NCI-H2196 treated with DMSO at 0.1 percent for 48 hours (cell line): ENCODE measurements around the gene ATP2B2.

Experiments
- DNase-seq: peaks from one replicate; lab custom pipeline; 2025; ENCODE audit not compliant: unreplicated experiment; lab: John Stamatoyannopoulos, UW

The ATP2B2 gene

DNA sequence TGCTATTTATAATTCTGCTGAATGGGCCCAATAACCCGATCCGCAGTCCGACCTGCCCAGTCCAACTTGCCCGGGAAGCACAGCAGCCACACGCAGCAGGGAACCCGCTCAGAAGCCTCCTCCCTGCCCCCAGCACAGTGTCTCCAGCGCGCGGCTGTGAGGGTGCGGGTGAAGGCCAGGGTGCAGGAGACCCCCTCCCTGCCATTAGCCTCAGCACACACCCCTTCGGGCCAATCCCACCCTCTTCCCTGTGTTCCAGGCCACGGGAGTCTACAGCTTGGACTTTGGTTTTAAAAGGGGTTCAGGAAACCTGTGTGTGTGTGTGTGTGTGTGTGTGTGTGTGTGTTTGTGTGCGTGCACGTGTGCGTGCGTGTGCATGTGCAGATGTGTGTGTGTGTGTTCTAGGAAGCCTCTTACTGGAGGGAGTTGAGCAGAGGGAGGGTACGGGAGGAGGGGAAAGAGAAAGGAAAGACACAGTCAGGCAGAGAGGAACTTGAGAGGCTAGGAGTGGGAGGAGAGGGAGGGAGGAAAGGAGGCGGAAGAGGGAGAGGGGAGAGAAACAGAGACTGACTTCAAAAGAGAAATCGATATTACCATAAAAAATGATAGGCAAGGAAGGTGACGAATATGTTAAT lies 34.2 kb downstream of the ATP2B2 start:
- DNase-seq = no peak

DNA sequence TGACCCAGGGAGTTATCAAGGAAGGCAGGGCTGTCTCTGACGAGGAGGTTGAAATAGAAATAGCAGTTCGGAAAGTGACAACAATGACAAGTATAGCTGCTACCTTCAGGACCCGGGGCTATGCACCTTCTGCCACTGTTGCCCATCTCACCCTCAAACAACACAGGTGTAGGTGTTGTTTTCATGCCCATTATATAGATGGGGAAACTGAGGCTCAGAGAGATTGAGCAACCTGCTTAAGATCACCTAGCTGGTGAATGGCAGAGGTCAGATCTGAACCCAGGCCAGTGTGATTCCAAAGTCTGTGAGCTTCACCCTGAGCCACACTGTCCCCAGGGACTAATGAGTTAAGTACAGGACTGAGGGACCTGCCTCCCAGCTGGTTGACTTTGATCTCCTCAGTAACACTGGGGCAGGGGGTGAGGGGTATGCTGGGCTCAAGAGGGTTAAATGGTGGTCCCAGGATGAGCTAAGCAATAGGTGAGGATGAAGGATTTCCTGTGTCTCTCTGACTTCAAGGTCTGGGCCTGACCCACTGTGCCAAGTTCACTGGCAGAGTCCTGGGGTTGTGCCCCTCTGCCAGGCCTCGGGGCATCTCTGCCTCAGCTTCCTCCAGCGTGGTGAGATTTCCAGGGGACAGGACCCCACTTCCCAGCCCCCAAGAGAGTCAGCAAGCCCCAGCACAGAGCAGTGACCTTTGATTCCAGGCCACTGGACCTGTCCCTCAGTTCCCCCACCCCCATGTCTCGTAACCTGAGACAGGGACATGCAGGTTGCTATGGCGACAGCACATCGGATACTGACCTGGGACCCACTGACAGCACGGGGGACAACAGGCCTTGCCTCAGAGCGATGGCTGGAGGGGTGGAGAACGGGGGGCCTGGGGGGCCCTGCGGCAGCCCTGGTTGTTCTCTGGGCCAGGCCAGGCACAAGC lies 35.0 kb downstream of the ATP2B2 start:
- no peak for DNase-seq

DNA sequence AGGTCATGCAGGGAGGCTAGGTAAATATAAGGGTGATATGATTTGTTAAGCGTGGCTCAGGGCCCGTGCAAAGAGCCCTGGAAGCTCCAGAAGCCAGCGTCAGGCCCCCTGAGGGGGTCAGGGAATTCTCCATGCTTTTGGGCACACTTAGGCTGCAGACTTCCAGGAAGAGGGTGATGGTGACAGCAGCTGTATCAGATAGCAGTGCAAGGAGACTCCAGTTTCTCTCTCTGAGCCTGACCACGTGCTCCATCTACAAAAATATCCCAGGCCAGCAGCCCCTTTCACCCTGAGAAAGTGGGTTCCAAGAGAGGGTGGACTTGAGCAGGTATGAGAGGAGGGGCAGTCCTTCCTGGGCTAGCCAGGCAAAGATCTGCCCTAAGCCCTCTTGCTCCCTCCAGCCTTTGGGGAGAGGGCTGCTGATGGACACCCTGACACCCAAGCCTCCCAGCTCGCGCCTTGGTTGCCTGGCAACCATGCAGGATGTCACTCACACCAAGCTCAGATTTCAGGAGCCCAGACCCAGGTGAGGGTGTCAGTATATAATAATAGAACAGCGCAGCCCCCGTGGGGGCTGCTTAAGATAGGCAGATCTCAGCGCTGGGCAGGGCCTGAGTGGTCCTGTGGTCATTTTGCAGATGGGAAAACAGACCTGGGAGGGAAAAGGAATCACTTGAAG lies 35.8 kb downstream of the ATP2B2 start:
- DNase-seq = no peak

DNA sequence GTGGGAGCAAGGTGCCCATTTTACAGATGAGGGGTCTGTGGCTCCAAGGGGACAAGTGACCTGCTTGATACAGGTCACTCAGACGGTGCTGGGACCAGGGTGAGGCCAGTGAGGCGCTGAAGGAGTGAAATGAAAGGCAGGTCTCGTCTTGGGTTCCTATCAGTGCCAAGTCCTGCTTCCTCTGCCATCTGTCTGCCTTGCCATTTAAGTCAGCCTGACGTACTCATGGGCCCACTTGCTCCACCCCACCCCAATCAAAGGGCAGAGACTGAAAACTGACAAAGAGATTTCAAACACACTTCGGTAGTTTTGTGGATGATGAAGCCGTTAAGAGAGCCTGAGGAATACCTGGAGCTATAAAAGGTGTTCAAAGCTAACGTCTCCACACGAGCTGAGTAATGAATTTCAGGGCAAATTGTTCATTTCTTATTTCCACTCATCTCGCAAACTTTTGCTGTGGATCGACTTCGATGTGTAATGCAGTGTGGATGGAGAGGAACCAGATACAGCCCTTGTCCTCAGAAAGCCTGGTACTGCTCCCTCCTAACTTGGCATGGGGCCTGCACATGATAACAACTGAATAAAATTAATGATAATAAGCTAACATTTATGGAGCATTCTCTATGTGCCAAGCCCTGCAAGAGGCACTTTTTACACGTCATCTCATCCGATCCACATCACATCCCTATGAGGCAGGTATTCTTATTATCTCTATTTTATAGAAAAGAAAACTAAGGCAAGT lies 36.6 kb downstream of the ATP2B2 start:
- no peak for DNase-seq

DNA sequence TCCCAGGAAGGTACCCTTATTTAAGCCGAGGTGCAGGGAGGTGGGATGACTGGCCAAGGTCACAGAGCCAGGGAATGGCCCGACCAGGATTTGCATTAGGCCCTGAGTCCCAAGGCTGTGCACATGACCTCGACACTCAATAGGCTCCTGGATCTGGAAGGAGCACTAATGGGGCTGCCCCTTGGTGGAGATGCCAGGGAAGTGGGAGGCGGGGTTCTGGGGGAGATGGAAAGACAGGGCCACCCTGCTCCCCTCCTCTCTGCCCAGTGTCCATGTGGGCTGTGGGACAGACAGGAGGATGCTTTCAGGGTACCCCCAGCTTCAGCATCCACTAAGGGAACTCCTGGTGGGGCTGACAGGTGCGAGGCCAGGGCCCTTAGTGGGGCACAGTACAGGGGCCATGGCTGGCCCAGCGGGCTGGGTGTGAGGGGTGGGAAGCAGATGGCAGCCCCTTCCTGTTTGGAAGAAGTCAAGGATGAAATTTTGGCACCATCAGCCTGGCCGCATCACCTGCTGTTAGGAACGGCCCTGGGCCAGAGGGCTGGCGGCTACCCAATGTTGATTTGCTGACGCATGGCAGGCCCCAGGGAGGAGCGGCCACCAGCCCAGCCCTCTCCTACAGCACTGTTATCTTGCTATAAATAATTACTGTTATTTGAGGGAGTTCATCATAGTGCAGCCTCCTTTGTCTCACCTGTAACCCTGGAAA lies 37.3 kb downstream of the ATP2B2 start:
- DNase-seq = peak; percentile 40

DNA sequence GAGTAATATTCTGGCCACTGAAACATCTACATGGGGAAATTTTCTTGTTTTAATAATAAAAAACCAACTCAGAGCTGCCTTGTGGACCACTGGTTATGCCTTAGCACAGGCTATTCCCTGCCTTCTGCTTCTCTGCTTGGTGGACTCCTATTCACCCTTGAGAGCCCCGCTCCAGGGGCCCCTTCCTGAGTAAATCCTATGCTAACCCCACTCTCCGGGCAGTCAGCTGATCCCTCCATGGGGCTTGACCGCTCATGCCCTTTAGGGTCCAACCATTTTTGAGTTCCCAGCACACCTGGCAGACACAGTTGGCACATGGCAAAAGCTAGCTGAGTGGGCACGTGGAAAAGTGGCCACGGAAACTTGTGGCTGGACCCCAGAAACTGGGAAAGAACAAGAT lies 38.2 kb downstream of the ATP2B2 start:
- no peak for DNase-seq

DNA sequence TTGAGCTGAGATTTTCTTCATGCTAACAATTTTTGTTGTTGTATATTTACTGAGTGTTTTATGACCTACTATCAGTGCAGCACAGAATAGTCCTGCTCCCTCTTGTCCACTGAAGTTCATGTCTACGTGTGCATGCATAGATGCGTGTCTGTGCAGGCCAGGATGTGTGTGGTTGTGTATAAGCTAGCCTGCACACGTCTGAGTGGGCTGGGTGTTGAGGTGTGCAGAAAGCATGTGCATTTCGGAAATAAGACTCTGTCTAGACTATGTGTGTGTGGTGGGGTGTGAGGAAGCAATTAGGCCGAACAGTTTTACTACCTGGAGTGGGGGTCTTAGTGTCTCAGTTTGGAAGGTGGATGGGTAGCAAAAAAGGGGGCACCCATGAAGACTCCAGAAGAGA lies 39.2 kb downstream of the ATP2B2 start:
- DNase-seq = no peak

DNA sequence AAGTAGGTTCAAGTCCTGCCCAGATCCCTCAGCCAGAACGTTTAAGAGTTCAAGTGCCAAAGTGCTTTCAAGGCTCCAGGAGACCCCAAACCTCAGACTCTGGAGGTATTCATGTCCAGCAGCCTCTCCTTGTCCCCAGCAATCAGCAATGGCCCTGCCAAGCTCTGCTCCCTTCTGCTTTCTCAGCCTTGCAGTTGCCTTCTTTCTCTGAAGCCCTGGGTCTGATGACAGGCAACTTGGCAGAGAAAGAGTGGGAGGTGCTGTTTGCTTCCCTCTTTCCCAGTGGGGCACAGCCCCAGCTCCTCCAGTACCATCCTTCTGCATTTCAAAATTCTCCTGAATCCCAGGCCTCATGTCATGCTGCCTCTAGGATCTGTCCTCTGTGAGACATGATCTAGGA lies 40.2 kb downstream of the ATP2B2 start:
- no peak for DNase-seq

DNA sequence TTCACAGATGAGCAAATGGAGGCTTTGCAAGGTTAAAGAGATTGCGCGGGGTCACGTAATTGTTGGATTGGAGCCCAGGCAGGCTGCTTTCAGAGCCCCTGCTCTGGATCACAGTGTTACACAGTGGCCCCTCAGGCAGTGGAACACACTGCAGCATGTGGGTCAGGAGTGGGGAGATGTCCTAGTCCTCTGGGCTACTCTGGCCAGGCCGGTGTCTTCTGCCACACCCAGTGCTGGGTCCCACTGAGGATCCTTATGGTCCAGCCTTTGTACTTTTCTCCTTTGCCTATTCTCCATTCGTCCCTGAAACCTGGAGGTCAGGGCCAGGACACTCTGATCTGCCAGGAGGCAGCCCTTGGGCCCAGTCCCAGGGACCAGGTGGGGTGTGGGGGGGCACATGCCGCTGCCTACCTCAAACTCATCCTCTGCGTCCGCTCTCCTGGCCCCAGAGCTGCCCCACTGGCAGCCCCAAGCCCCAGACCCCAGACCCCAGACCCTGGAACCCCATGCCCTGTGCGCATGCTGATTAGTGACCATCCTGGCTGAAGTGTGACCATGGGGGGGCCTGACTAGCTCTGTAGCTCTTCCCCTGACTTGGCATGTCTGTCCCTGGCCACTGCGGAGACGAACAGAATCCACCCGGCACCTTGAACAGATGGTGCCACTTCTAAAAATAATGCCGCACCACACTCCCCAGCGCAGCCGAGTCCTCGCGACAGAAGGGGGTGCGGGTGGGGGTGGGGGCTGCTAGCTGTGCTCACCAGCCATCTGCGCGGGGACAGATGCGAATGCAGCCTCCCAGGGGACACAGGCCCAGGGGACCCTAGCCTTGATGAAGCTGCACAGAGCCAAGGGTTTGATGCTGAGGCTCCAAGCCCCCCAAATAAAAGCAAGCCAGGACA lies 41.6 kb downstream of the ATP2B2 start:
- DNase-seq = no peak

DNA sequence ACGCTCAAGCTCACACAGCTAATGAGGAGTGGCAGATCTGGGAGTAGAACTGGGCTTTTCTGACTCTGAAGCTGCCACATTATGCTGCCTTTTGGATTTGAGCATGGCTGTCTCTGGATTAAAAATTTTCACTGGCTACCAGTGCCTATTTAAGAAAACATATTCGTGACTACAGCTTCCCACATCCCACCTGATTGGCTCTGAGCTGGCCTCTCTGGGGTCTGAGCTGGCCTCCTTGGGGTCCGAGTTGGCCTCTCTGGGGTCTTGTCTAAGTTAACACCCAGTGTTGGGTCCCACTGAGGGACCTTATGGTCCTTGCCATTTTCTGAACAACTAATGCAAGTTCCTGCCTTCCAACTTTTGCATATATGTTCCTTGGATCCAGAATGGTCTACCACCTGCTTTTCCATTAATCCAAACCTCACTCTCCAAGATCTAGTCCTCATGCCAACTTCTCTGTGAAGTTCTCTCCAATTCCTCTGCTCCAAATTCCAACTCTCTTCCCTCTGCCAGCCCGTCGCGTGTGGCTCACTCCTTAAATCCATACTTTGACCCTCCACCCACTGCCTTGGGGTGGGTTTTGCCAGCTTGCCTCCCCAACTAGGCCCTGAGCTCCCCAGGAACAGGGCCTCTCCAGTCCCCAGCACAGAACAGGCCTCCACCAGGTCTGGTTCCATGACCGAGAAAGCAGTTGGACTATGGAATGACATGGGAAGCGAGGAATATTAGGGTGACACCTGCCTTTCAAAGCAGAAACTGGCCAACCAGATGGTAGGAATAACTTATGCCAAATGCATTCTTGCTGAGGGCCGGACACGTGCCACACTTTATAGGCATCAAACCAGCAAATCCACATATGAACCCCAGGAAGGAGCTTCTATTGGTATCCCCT lies 42.5 kb downstream of the ATP2B2 start:
- no peak for DNase-seq

DNA sequence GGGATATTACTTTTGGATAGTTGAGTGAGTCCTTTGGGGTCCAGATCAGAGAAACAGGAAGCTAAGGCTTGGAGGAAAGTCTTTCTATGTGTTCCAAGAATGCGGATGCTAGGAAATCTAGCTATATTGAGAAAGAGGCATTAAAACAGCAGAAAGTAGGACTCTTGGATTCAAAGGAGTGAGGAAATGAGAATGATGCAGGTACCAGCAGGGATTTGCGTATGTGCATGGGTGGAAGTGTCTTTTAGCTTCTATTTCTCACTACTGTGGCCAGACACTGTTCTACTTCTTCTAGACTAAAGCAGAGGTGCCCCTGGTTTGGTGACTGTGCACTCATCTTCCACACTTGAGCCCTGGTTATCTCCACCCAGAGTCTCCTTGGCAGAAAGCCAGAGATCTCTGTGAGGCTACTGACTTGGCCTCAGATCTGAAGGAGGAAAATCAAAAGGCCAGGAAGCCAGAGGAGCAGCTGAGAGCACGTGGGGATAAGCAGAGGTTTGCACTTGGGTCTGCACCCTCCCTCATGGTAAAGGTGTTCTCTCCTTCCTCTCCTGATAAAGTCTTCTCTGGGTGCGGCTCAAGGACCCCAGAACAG lies 44.3 kb downstream of the ATP2B2 start:
- no peak for DNase-seq

DNA sequence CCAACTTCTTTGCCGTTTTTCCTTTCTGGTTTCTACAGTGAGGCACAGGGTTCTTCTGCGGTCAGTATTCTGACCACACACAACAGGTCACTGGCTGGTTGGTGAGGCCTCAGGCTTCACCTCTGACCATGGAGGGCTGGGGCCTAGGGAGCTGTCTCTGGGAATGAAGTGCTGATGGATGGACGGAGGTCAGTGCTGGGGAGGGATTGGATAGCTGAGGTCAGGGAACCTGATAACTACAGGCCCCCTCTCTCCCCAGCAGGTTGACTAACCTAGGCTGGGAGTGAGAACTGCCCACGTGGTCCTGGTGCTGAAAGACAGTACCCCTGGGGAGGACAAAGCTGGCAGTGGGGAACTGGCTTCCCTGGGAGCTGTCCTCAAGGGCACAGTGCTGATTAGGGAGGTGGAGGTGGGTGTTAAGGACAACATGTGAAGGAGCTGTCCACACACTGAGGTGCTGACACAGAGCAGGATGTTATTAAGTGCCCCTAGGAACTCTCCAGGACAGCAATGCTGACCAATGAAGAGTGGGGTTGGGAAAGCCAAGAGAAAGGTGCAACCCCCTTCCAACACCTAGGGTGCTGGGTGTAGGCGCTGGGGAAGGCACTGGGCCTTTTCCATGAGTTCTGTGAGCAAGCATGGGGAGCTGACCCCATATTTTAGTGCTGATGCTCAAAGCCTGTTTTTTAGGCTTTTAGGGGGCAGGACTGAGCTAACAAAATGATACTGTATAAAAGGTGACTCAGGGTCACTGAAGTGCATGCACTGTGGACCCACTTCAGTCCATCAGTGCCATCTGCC lies 45.2 kb downstream of the ATP2B2 start:
- no peak for DNase-seq

DNA sequence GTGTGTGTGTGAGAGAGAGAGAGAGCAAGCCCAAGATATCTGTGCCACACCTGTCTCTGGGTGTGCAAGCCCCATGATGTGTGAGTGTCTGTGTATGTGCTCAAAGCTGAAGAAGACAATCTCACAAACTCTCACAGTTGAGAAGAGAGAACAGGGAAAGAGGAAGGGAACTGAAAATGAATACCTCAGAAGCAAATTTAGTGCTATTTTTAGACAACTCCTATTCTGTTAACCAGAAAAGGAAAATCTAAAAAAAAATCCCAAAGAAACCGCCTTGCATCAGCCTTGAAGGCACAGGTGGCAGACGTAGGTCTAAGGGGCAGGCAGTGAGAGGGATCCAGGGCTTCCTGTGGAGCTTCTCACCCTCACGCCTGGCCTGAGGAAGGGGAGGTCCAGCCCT lies 47.8 kb downstream of the ATP2B2 start:
- no peak for DNase-seq

DNA sequence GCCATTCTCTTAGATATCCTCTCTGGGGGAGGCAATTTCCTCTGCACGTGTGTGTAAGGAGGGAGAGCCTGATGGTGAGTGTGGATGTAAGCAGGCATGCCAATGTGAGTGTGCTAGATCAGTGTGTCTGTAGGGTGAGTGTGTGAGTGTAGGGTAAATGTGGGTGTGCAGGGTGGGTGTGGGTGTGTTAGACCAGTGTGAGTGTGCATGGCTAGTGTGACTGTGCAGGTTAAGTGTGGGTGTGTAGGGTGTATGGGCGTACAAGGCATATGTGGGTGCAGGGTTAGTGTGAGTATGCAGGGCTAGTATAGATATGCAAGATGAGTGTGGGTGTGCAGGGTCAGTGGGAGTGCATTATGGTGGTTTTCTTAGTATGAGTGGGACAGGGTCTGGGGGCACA lies 48.4 kb downstream of the ATP2B2 start:
- no peak for DNase-seq

DNA sequence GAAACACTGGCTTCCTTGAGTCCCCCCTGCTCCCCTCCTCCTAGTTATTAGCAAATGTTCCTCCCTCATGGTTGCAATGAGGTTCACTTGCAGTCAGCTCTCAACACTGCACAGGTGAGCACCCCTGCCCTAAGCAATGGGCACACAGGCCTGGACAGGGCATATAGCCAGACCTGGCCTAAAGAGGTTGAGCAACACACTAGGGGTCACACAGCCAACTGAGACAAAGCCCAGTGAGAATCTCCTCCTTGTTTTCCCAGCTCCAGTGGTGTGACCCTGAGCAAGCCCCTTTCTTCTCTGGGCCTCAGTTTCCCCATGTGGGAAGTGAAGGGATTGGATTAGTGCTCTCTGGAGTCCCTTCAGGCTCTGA lies 49.9 kb downstream of the ATP2B2 start:
- DNase-seq = no peak

DNA sequence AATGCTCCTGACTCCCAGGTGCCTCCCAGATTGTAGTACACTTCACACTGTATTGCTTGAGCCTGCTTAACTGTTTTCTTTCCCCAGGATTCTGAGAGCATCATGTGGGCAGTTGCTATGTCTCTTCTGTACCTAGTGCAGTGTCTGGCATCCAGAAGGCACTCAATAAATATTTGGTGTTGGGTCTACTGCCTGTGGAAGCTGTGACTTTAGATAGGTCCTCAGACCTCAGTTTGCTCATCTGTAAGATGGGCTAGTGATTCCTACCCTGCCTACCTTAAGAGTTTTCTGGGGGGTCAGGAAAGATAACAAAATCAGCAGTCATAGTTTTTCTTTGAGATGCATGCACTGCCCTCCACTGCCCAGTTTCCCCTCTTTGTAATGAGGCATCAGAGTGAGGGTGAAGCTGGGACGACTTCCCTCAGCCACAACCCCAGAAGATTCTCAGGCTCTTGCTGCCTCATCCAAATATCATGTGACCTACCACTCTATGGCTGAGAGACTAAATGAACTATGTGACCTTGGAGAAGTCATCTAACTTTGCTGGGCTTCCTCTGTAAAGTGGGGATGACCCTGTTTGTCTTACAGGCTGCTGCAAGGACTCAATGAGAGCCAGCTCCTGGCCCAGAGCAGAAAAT lies 50.4 kb downstream of the ATP2B2 start:
- DNase-seq = no peak
